GM19452 (cell line): ENCODE results near the gene FAM83D.
A peak's percentile ranks its signal among the peaks of the same experiment; 100 is the strongest.
"Not testable (repeated sequence)": the region's sequence is repeated elsewhere in the genome, so short reads cannot be mapped to it uniquely, and the experiment has no call there.

Source experiments
- ATAC-seq: cut with Tn5 transposase; IDR thresholded peaks from one replicate; pipeline ENCODE4 v1.9.1; 2021; ENCODE audit not compliant: unreplicated experiment

Gene FAM83D

GRCh38 chr20:38935285-38935684 lies 9.1 kb downstream of the FAM83D start:
- no peak for ATAC-seq

- ATAC-seq: no peak
Measured at GRCh38 chr20:38935967-38936407, 9.8 kb downstream of the FAM83D start.

GRCh38 chr20:38937000-38937399 lies 10.8 kb downstream of the FAM83D start:
- ATAC-seq: no peak

- ATAC-seq: no peak
Measured at GRCh38 chr20:38937978-38938473, 11.8 kb downstream of the FAM83D start.

GRCh38 chr20:38939686-38940085 lies 13.5 kb downstream of the FAM83D start:
- ATAC-seq: no peak

- ATAC-seq: no peak
Measured at GRCh38 chr20:38940644-38941043, 14.4 kb downstream of the FAM83D start.

GRCh38 chr20:38941726-38942389 lies 15.6 kb downstream of the FAM83D start:
- ATAC-seq: no peak

GRCh38 chr20:38945012-38945411 lies 18.8 kb downstream of the FAM83D start:
- ATAC-seq: no peak

GRCh38 chr20:38946836-38947235 lies 20.6 kb downstream of the FAM83D start:
- ATAC-seq: no peak

- no peak for ATAC-seq
Measured at GRCh38 chr20:38947931-38948362, 21.7 kb downstream of the FAM83D start.

- no peak for ATAC-seq
Measured at GRCh38 chr20:38950254-38950653, 24.0 kb downstream of the FAM83D start.

- no peak for ATAC-seq
Measured at GRCh38 chr20:38951611-38952010, 25.4 kb downstream of the FAM83D start.

- ATAC-seq: no peak
Measured at GRCh38 chr20:38952153-38952552, 25.9 kb downstream of the FAM83D start.

GRCh38 chr20:38953630-38954340 lies 27.6 kb downstream of the FAM83D start:
- ATAC-seq: no peak

GRCh38 chr20:38957235-38957876 lies 31.1 kb downstream of the FAM83D start:
- no peak for ATAC-seq

GRCh38 chr20:38957915-38958485 lies 31.8 kb downstream of the FAM83D start:
- ATAC-seq: no peak

GRCh38 chr20:38960187-38960687 lies 34.0 kb downstream of the FAM83D start:
- ATAC-seq: not testable (repeated sequence)

- ATAC-seq: no peak
Measured at GRCh38 chr20:38961530-38962043, 35.4 kb downstream of the FAM83D start.

- peak; percentile 95 for ATAC-seq
Measured at GRCh38 chr20:38962044-38962927, 36.1 kb downstream of the FAM83D start, which contains the start of gene DHX35. TSS of gene DHX35 (plus strand) at chr20:38962344. CDS start at chr20:38962368, 24 bp downstream.

GRCh38 chr20:38962928-38963401 lies 36.7 kb downstream of the FAM83D start:
- no peak for ATAC-seq
